T-cell (primary cell): ENCODE measurements around the gene SIAE. TPM values are rescaled to one million over a fixed set of nuclear protein-coding genes. Genes with fewer than 3 reads are reported as not detected.

Experiments
- ATAC-seq, 4 experiments: fragments of 200-7000 bp in 3 of 4; fragments of 150-1000 bp in 1 of 4; cut with Tn5 transposase; replicated peaks in 1 of 4; 1 replicate in 3 of 4; 2 replicates in 1 of 4; pipeline ENCODE4 v1.10.0; 2021; ENCODE audit warnings: moderate library complexity in 3 of 4, mild to moderate bottlenecking in 2 of 4, moderate number of reproducible peaks in 1 of 4
- CTCF ChIA-PET, 2 donors: fragments of 300-600 bp; sonication (Branson Sonifier 250); formaldehyde crosslinking; loops; one replicate each; lab custom pipeline; 2022; ENCODE audit warnings: antibody characterized with exemption in 2 of 2; lab: Charles Lee
- POLR2A ChIA-PET, 2 donors: fragments of 300-600 bp; sonication (Branson Sonifier 250); formaldehyde crosslinking; loops; one replicate each; lab custom pipeline; 2022; ENCODE audit warnings: antibody characterized with exemption in 2 of 2; lab: Charles Lee
- DNase-seq, 35 experiments: peaks; one replicate each; pipeline versions ENCODE4 v3.0.0 to v3.0.0-alpha.2; 2013 to 2023
- H3K27ac ChIP-seq: one replicate; pipeline ENCODE4 v1.5.1; 2013; ENCODE audit warnings: low read length
- H3K27me3 ChIP-seq, 2 experiments: replicated peaks in 1 of 2; 1 replicate in 1 of 2; 2 replicates in 1 of 2; pipeline versions ENCODE4 v1.6.1 to v1.7.0; 2013; ENCODE audit warnings: low read length in 1 of 2, mixed read lengths in 1 of 2; ENCODE audit not compliant: control insufficient read depth in 2 of 2, insufficient read depth in 2 of 2; ENCODE audit errors: extremely low read depth in 1 of 2
- H3K36me3 ChIP-seq, 2 donors: 1 replicate in 1 of 2; 2 replicates in 1 of 2; pipeline versions ENCODE4 v1.6.1 to v1.7.0; 2013; ENCODE audit warnings: low read length in 1 of 2; ENCODE audit not compliant: control insufficient read depth in 2 of 2, insufficient read depth in 1 of 2; ENCODE audit errors: extremely low read depth in 1 of 2
- H3K4me1 ChIP-seq, 2 experiments: 1 replicate in 1 of 2; 2 replicates in 1 of 2; pipeline versions ENCODE4 v1.6.1 to v1.7.0; 2013; ENCODE audit warnings: low read length in 2 of 2, mixed read lengths in 1 of 2; ENCODE audit not compliant: insufficient read depth in 2 of 2, control insufficient read depth in 1 of 2; ENCODE audit errors: extremely low read depth in 1 of 2
- H3K4me3 ChIP-seq, 2 donors: 1 replicate in 1 of 2; 2 replicates in 1 of 2; pipeline versions ENCODE4 v1.5.1 to v1.7.0; 2013; ENCODE audit warnings: mild to moderate bottlenecking in 2 of 2, low read length in 1 of 2, moderate library complexity in 1 of 2; ENCODE audit not compliant: control insufficient read depth in 1 of 2; ENCODE audit errors: extremely low read depth in 1 of 2
- H3K9me3 ChIP-seq: 2 replicates; pipeline ENCODE4 v1.7.0; 2013
- H3K27ac Mint-ChIP-seq, 2 donors: one replicate each; pipeline ENCODE4 v1.8.0; 2020 to 2021; ENCODE audit warnings: mild to moderate bottlenecking in 2 of 2, mixed read lengths in 2 of 2
- H3K27me3 Mint-ChIP-seq, 2 donors: one replicate each; pipeline ENCODE4 v1.8.0; 2021 to 2022; ENCODE audit warnings: mixed read lengths in 2 of 2
- H3K36me3 Mint-ChIP-seq: one replicate; pipeline ENCODE4 v1.8.0; 2021; ENCODE audit warnings: mixed read lengths
- H3K4me1 Mint-ChIP-seq, 3 donors: one replicate each; pipeline ENCODE4 v1.8.0; 2020 to 2022; ENCODE audit warnings: mixed read lengths in 3 of 3, mild to moderate bottlenecking in 1 of 3
- H3K4me3 Mint-ChIP-seq, 3 donors: one replicate each; pipeline ENCODE4 v1.8.0; 2020 to 2022; ENCODE audit warnings: mild to moderate bottlenecking in 3 of 3, mixed read lengths in 3 of 3, moderate library complexity in 3 of 3
- H3K9me3 Mint-ChIP-seq, 3 donors: one replicate each; pipeline ENCODE4 v1.8.0; 2020 to 2022; ENCODE audit warnings: mixed read lengths in 3 of 3
- WGBS: methylation state at CpG from one replicate; pipeline ENCODE4 v1.1.5; 2013; ENCODE audit warnings: missing lambda C conversion rate; ENCODE audit not compliant: insufficient coverage; 5-methylcytosine and 5-hydroxymethylcytosine counted together
- total RNA-seq, 35 experiments: library from RNA in 6 of 35; stranded (reverse) in 6 of 35; fragments of 120-200 nt in 1 of 35; gene quantifications; one replicate each; pipeline versions ENCODE4 v1.2.1 to v1.2.4 and lab custom pipeline; 2013 to 2026

SIAE gene
- total RNA-seq, 5 donors from 2014 or later (not counting 1 experiment from before 2014, with no cell fraction given) = 3.7 to 9.7 (median 6.2) TPM

DNA sequence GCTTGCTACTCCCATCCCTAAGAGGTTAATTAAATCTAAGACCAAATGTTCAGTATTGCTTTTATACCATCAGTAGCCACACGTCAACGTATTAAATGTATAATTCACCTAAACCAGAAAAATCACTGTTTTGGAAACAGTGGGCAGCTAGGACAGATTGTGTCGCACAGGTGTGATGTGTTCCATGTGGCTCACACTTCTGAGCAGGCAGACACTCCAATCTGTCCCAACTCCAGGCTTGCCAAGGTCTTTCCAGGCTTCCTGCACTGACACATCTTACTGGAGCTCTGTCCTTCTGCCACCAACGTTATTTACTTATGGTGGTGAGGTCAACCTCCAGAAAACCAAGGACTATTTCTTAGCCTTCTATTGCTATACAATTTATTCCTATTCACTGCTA, 11.4 kb downstream of the SIAE start:
- no peak overlapping the region for H3K4me3 ChIP-seq
- Mint-ChIP-seq H3K9me3 (no peaks in the 10 kb centered on the region), H3K27ac (no peak overlapping the region), H3K27me3 (no peaks in the 10 kb centered on the region), H3K4me1 (no peaks in the 10 kb centered on the region), H3K36me3 (peaks cover 32% of the 10 kb centered on the region), H3K4me3 (no peak overlapping the region)
- no peaks in the 10 kb centered on the region for H3K4me1 ChIP-seq
- ChIA-PET CTCF (interaction anchor here (0.7 to 0.9 kb wide), 2 partner anchors 123 to 172 kb away, joined by 3 read pairs; no protein-coding TSS in a partner anchor), POLR2A (interaction anchor here in 1 of 2 donors (0.5 kb wide), 1 partner anchor 12 kb away, joined by 3 read pairs; the partner anchor contains the start of gene SPA17)
- no peaks in the 10 kb centered on the region for H3K9me3 ChIP-seq
- no peak for ATAC-seq
- peaks cover 0 to 4% of the 10 kb centered on the region in 2 donors for H3K36me3 ChIP-seq
- no peak overlapping the region for H3K27ac ChIP-seq
- H3K27me3 ChIP-seq = no peaks in the 10 kb centered on the region
- no peak for DNase-seq
- 90% methylated on average over 2 of the region's 4 CpGs for WGBS

DNA sequence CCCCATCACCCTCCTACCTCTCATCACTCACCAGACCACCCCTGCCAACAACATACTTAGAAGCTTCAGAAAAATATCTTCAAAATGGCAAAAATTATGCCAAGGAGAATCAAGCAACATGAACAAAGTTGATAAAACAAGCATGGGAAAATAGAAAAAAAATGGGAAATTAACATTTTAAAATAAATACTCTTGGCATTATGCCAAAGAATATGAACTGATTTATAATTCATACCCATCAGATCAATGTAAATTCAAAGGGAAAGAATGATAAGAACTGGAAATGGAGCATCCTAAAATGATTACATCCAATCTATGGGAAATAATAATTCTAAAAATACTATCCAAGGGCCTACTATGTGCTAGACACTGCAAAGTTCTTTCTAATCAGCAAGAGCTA, 12.0 kb downstream of the SIAE start:
- Mint-ChIP-seq H3K27ac (no peak overlapping the region), H3K4me1 (no peaks in the 10 kb centered on the region), H3K27me3 (no peaks in the 10 kb centered on the region), H3K36me3 (peaks cover 35% of the 10 kb centered on the region), H3K9me3 (no peaks in the 10 kb centered on the region), H3K4me3 (no peak overlapping the region)
- no peak overlapping the region for H3K4me3 ChIP-seq
- H3K4me1 ChIP-seq = no peaks in the 10 kb centered on the region
- CTCF ChIA-PET = interaction anchor here in 1 of 2 donors (0.9 kb wide), 1 partner anchor 124 kb away, joined by 3 read pairs; no protein-coding TSS in a partner anchor
- DNase-seq = no peak
- H3K9me3 ChIP-seq = no peaks in the 10 kb centered on the region
- no peak overlapping the region for H3K27ac ChIP-seq
- H3K27me3 ChIP-seq = no peaks in the 10 kb centered on the region
- POLR2A ChIA-PET = no interaction called here
- H3K36me3 ChIP-seq = peaks cover 0 to 7% of the 10 kb centered on the region in 2 donors
- no peak for ATAC-seq

DNA sequence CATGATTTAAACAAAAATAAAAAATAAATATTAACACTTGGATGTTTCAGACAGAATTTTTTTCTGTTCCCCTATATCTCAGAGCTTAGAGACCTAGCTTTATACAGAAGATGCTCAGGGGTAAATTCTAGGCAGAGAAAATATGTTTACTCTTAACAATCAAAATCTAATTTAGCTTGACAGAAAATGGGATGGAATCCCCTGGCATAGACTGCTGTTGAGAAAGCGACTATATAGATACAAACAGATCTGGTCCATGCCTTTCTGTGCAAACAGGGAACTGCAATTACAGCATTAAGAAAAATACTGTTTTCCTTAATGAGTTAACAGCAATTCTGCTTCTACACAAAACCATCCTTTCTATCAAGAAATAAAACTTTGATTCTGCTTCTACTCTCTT, 14.6 kb downstream of the SIAE start:
- no peaks in the 10 kb centered on the region for H3K4me1 Mint-ChIP-seq
- no peaks in the 10 kb centered on the region for H3K27me3 Mint-ChIP-seq
- Histone ChIP-seq H3K27me3 (no peaks in the 10 kb centered on the region), H3K27ac (no peak overlapping the region), H3K4me3 (no peak overlapping the region), H3K36me3 (peaks cover 0 to 7% of the 10 kb centered on the region in 2 donors), H3K4me1 (no peaks in the 10 kb centered on the region), H3K9me3 (no peaks in the 10 kb centered on the region)
- no peaks in the 10 kb centered on the region for H3K9me3 Mint-ChIP-seq
- H3K4me3 Mint-ChIP-seq = no peak overlapping the region
- peaks cover 25% of the 10 kb centered on the region for H3K36me3 Mint-ChIP-seq
- H3K27ac Mint-ChIP-seq = no peak overlapping the region
- ChIA-PET CTCF (interaction anchor here in 1 of 2 donors (0.5 to 0.7 kb wide), 3 partner anchors 9 to 11 kb away, joined by 3 to 6 read pairs (median 4); no protein-coding TSS in a partner anchor), POLR2A (no interaction called here)
- ATAC-seq (no peak), DNase-seq (no peak)
- 100% methylated on average over 1 of the region's 1 CpG for WGBS

DNA sequence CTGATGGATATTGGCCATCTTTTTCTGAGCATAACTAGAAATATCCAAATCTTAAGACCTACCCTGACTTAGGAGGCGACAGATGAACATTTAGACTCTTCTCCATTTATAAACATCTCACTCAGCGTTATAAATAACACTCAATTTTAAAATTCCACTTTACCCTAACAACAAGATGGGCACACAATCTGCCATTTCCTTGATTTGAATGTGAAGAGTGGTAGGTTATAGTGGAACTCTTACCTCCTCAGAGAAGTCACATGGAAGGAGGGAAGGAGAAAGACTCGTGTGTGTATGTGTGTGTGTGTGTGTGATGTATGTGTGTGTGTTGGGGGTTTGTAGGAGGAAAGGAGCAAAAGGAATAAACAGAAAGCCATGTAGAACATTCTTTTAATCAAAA, 15.0 kb downstream of the SIAE start:
- POLR2A ChIA-PET = no interaction called here
- ATAC-seq = no peak

GRCh38 chr11:124657904-124658303, 15.6 kb downstream of the SIAE start:
- Mint-ChIP-seq H3K36me3 (peaks cover 32% of the 10 kb centered on the region), H3K4me1 (no peaks in the 10 kb centered on the region), H3K4me3 (no peak overlapping the region), H3K27me3 (no peaks in the 10 kb centered on the region), H3K27ac (no peak overlapping the region), H3K9me3 (no peaks in the 10 kb centered on the region)
- no peaks in the 10 kb centered on the region for H3K27me3 ChIP-seq
- H3K4me3 ChIP-seq = no peak overlapping the region
- H3K9me3 ChIP-seq = no peaks in the 10 kb centered on the region
- no peaks in the 10 kb centered on the region for H3K4me1 ChIP-seq
- peaks cover 0 to 7% of the 10 kb centered on the region in 2 donors for H3K36me3 ChIP-seq
- ATAC-seq (no peak), DNase-seq (no peak)
- POLR2A ChIA-PET = no interaction called here
- H3K27ac ChIP-seq = no peak overlapping the region
- WGBS = no CpG with 5 or more reads among the region's 5 CpGs
- CTCF ChIA-PET = no interaction called here

More for the DNA sequence above, 15.0 kb downstream of the SIAE start:
- peaks cover 0 to 7% of the 10 kb centered on the region in 2 donors for H3K36me3 ChIP-seq
- Mint-ChIP-seq H3K4me3 (no peak overlapping the region), H3K27ac (no peak overlapping the region), H3K36me3 (peaks cover 26% of the 10 kb centered on the region), H3K27me3 (no peaks in the 10 kb centered on the region), H3K4me1 (no peaks in the 10 kb centered on the region), H3K9me3 (no peaks in the 10 kb centered on the region)
- H3K4me3 ChIP-seq = no peak overlapping the region
- no peaks in the 10 kb centered on the region for H3K27me3 ChIP-seq
- H3K4me1 ChIP-seq = no peaks in the 10 kb centered on the region
- H3K27ac ChIP-seq = no peak overlapping the region
- no peak for DNase-seq
- no CpG with 5 or more reads among the region's 3 CpGs for WGBS
- H3K9me3 ChIP-seq = no peaks in the 10 kb centered on the region
- CTCF ChIA-PET = no interaction called here

DNA sequence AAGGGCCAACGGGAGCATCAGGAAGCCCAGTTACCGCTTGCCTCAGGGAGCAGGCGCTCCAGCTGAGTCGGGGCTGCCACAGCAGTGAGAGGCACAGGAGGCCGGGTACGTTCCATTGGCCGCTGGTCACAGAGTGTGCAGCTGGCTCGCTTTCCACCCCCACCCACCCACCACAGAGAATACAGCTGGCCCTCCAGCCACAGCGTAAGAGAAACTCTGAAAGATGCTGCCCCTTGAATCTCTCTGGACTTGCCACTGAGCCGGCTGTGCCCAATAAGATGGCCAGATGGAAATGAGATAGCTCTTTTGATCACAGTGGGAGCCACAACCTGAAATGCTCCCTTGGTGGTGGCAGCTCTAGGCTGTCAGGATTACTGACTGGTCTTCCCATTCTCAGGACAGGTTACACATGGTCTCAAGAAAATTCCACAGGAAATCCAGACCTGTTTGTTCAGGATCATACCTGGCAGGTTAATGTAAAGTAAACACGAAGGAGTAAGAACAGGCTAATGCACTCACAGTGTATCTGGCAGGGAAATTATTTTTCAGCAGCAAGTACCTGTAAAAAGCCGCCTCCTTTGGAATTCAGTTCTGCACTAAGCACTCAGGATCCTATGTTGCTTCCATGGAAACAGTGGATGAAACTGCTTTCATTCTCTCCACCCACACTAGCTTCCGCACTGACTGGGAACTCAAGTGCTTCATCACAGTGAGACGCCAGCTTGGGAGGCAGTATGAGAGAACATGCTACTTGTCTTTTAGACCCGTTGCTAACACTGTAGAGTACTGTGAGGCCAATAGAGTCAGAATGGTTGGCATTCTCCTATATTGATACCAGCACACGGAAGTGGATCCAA, 16.5 kb downstream of the SIAE start:
- Mint-ChIP-seq H3K4me3 (no peak overlapping the region), H3K4me1 (no peaks in the 10 kb centered on the region), H3K36me3 (peaks cover 38% of the 10 kb centered on the region), H3K9me3 (no peaks in the 10 kb centered on the region), H3K27me3 (no peaks in the 10 kb centered on the region), H3K27ac (no peak overlapping the region)
- 90% methylated on average over 11 of the region's 16 CpGs for WGBS
- ATAC-seq = no peak
- ChIA-PET POLR2A (interaction anchor here in 1 of 2 donors (0.6 kb wide), 1 partner anchor 176 kb away, joined by 4 read pairs; no protein-coding TSS in a partner anchor), CTCF (interaction anchor here in 1 of 2 donors (0.6 kb wide), 1 partner anchor 138 kb away, joined by 3 read pairs; no protein-coding TSS in a partner anchor)
- no peak for DNase-seq
- Histone ChIP-seq H3K4me3 (no peak overlapping the region), H3K9me3 (no peaks in the 10 kb centered on the region), H3K4me1 (no peaks in the 10 kb centered on the region), H3K27ac (no peak overlapping the region), H3K27me3 (no peaks in the 10 kb centered on the region), H3K36me3 (peaks cover 0 to 7% of the 10 kb centered on the region in 2 donors)
